ENCODE data around the gene KIF2A. TPM values are rescaled to one million over a fixed set of nuclear protein-coding genes. Genes with fewer than 3 reads are reported as not detected.
A peak's percentile ranks its signal among the peaks of the same experiment; 100 is the strongest.

The KIF2A gene
- total and polyA plus RNA-seq, 9 of the 15 experiments (the other 6 are each of a cell fraction or from before 2014, with no cell fraction given): 42.6 to 126 (median 77.6) TPM

DNA sequence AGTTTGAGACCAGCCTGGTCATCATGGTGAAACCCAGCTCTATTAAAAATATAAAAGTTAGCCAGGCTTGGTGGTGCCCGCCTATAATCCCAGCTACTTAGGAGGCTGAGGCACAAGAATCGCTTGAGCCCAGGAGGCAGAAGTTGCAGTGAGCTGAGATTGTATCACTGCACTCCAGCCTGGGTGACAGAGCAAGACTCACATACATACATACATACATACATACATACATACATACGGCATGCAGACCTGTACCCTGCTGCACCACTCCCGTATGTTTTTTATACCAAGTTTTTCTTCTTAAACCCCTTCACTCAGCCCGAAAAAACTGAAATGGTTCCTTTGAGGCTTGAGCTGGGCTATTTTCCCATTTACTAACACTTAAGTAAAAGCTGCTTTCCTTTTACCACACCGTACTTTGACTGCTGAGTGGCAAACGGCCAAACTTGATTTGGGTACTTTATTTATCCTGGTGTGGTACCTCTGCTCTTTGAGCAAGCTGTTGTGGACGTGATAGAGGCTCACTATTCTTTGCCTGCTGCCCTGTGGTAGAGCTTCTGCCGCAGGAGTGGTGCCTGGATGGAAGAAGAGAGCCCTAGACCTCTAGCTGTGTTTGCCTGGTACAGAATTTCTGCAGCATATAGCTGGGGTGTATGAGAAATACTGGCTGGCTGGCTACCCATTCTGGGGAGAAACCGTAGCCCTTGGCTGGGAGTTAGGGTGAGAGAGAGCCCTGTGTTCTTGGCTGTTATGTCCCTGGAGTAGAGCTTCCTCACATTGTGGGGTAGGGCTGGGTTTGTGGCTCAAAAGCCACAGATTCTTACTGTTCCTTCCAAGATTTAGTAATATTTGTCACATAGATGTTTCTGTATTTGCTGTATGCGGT is 126.0 kb downstream of the KIF2A start (continued):
- no peak for TF ChIP-seq ZNF274 (IDR thresholded peaks at IDR 0.05; ENCODE audit: borderline replicate concordance, low read depth, low read length)
- TF ChIP-seq, protein P1, sequence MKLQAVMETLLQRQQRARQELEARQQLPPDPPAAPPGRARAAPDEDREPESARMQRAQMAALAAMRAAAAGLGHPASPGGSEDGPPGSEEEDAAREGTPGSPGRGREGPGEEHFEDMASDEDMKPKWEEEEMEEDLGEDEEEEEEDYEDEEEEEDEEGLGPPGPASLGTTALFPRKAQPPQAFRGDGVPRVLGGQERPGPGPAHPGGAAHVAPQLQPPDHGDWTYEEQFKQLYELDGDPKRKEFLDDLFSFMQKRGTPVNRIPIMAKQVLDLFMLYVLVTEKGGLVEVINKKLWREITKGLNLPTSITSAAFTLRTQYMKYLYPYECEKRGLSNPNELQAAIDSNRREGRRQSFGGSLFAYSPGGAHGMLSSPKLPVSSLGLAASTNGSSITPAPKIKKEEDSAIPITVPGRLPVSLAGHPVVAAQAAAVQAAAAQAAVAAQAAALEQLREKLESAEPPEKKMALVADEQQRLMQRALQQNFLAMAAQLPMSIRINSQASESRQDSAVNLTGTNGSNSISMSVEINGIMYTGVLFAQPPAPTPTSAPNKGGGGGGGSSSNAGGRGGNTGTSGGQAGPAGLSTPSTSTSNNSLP (IDR thresholded peaks at IDR 0.05; ENCODE audit: borderline replicate concordance, low read depth, low read length): no peak
- TF ChIP-seq ZNF263 (CRISPR knock-in tag; IDR thresholded peaks at IDR 0.05; ENCODE audit: borderline replicate concordance): no peak
- no peak for TF ChIP-seq HOXB6 (CRISPR knock-in tag; IDR thresholded peaks at IDR 0.05; ENCODE audit: borderline replicate concordance)
- TF ChIP-seq HNRNPH1 (optimal IDR thresholded peaks at IDR 0.05; ENCODE audit: low read depth, low read length): no peak
- TF ChIP-seq HDAC8 (tag; IDR thresholded peaks at IDR 0.05): peak; percentile 29; the same call in 1 of the 2 replicates
- TF ChIP-seq, protein P2, sequence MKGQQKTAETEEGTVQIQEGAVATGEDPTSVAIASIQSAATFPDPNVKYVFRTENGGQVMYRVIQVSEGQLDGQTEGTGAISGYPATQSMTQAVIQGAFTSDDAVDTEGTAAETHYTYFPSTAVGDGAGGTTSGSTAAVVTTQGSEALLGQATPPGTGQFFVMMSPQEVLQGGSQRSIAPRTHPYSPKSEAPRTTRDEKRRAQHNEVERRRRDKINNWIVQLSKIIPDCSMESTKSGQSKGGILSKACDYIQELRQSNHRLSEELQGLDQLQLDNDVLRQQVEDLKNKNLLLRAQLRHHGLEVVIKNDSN (CRISPR knock-in tag; IDR thresholded peaks at IDR 0.05): no peak
- TF ChIP-seq, protein P3, sequence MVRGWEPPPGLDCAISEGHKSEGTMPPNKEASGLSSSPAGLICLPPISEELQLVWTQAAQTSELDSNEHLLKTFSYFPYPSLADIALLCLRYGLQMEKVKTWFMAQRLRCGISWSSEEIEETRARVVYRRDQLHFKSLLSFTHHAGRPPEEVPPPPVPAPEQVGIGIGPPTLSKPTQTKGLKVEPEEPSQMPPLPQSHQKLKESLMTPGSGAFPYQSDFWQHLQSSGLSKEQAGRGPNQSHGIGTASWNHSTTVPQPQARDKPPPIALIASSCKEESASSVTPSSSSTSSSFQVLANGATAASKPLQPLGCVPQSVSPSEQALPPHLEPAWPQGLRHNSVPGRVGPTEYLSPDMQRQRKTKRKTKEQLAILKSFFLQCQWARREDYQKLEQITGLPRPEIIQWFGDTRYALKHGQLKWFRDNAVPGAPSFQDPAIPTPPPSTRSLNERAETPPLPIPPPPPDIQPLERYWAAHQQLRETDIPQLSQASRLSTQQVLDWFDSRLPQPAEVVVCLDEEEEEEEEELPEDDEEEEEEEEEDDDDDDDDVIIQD (CRISPR knock-in tag; IDR thresholded peaks at IDR 0.05): no peak
- TF ChIP-seq ZNF175 (CRISPR knock-in tag; IDR thresholded peaks at IDR 0.05; ENCODE audit: low read depth): peak; percentile 59
- TF ChIP-seq POLR2A (conservative IDR thresholded peaks at IDR 0.05): no peak
- no peak for TF ChIP-seq CBX8 (IDR thresholded peaks at IDR 0.05; ENCODE audit: borderline replicate concordance, extremely low read depth, low read depth, low read length, poor library complexity, severe bottlenecking)
- TF ChIP-seq, protein P4, sequence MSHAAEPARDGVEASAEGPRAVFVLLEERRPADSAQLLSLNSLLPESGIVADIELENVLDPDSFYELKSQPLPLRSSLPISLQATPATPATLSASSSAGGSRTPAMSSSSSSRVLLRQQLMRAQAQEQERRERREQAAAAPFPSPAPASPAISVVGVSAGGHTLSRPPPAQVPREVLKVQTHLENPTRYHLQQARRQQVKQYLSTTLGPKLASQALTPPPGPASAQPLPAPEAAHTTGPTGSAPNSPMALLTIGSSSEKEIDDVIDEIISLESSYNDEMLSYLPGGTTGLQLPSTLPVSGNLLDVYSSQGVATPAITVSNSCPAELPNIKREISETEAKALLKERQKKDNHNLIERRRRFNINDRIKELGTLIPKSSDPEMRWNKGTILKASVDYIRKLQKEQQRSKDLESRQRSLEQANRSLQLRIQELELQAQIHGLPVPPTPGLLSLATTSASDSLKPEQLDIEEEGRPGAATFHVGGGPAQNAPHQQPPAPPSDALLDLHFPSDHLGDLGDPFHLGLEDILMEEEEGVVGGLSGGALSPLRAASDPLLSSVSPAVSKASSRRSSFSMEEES (CRISPR knock-in tag; IDR thresholded peaks at IDR 0.05): no peak
- no peak for TF ChIP-seq TRIM24 (IDR thresholded peaks at IDR 0.05)
- TF ChIP-seq XRCC3 (IDR thresholded peaks at IDR 0.05): no peak
- TF ChIP-seq MCM7 (IDR thresholded peaks at IDR 0.05): no peak
- TF ChIP-seq PML (IDR thresholded peaks at IDR 0.05; ENCODE audit: low read length): no peak
- TF ChIP-seq, protein P5, sequence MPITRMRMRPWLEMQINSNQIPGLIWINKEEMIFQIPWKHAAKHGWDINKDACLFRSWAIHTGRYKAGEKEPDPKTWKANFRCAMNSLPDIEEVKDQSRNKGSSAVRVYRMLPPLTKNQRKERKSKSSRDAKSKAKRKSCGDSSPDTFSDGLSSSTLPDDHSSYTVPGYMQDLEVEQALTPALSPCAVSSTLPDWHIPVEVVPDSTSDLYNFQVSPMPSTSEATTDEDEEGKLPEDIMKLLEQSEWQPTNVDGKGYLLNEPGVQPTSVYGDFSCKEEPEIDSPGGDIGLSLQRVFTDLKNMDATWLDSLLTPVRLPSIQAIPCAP (CRISPR knock-in tag; IDR thresholded peaks at IDR 0.05; ENCODE audit: borderline replicate concordance): no peak
- TF ChIP-seq SIRT6 (IDR thresholded peaks at IDR 0.05; ENCODE audit: low read depth, low read length): no peak
- TF ChIP-seq SMARCA4 (IDR thresholded peaks at IDR 0.05): no peak
- TF ChIP-seq, protein P6, sequence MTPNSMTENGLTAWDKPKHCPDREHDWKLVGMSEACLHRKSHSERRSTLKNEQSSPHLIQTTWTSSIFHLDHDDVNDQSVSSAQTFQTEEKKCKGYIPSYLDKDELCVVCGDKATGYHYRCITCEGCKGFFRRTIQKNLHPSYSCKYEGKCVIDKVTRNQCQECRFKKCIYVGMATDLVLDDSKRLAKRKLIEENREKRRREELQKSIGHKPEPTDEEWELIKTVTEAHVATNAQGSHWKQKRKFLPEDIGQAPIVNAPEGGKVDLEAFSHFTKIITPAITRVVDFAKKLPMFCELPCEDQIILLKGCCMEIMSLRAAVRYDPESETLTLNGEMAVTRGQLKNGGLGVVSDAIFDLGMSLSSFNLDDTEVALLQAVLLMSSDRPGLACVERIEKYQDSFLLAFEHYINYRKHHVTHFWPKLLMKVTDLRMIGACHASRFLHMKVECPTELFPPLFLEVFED (CRISPR knock-in tag; conservative IDR thresholded peaks at IDR 0.05): no peak
